RPMI7951 (cell line): ENCODE measurements around the gene MRGPRG. TPM values are rescaled to one million over a fixed set of nuclear protein-coding genes. Genes with fewer than 3 reads are reported as not detected.

ENCODE experiments used
- DNase-seq: peaks from one replicate; pipeline ENCODE4 v3.0.0-alpha.2; 2012; ENCODE audit warnings: low read depth
- total RNA-seq: library from RNA; depleted of rRNA; stranded (reverse); fragments of >200 nt; shearing (Covaris generic); gene quantifications from 2 replicates; pipeline ENCODE4 v1.2.3, GENCODE V29; 2014

MRGPRG gene
- total RNA-seq, 1 experiment from 2014 or later, result not detected

DNA sequence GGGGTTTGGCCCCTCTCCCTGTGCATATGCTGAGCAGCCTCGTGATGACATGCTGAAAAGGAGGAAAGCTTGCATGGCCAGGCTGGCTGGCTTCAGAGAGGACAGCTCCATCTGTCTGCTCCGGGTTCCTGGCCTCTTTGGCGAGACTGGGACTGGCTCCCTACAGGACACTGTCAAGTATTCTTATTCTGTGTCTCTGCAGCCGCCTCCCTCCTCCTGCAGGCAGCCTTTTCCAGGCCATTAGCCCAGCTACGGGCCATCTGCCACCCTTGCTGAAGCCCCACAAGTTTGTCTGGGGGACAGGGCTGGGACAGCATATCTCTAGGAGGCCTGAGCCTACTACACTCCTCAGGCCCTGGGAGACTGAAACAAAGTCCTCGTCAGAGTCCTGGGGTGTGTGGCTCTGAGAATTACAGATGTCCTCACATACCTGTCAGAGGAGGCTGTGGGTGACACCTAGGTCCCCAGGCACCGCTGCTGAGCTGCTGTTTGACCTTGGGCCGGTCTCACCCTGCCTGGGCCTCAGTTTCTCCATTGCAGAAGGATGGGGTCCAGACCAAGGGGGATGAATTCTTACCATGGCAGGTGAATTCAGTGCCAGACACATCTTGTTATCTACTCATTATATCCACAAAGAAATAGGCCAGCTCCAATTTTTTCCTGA is 11.0 kb downstream of the MRGPRG start:
- no peak for DNase-seq

DNA sequence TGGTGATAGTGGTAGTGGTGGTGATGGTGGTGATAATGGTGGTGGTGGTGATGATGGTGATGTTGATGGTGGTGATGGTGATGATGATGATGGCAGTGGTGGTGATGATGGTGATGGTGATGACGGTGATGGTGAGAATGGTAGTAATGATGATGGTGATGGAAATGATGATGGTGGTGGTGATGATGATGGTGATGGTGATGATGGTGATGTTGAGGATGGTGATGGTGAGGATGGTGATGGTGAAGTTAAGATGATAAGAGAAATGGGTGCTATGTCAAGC is 11.8 kb downstream of the MRGPRG start:
- no peak for DNase-seq

DNA sequence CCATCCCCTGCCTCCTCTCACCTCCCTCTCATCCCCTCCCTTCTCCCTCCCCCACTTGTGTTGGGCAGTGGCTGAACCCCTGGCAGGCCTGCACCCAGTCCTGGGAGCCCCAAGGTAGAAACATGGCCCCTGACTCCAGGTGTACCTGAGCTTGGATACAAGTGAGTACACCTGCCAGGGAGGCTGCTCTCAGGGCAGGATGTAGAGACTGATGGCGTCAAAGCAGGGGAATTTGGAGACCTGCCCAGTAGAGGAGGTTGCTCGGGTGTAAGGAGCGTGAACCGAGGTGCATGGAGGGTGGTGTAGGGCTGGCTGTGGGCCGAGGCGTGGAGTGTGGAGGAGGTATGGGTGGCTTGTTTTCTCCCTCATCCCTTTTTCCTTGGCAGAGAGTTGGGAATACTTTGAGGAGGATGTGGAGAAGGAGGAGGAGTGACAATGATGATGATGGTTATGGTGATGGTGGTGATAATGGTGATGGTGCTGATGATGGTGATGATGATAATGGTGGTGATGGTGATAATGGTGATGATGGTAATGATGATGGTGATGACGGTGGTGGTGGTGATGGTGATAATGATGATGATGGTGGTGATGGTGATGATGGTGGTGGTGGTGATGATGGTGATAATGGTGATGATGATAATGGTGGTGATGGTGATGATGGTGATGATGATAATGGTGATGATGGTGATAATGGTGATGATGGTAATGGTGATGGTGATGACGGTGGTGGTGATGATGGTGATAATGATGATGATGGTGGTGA is 12.3 kb downstream of the MRGPRG start:
- no peak for DNase-seq

DNA sequence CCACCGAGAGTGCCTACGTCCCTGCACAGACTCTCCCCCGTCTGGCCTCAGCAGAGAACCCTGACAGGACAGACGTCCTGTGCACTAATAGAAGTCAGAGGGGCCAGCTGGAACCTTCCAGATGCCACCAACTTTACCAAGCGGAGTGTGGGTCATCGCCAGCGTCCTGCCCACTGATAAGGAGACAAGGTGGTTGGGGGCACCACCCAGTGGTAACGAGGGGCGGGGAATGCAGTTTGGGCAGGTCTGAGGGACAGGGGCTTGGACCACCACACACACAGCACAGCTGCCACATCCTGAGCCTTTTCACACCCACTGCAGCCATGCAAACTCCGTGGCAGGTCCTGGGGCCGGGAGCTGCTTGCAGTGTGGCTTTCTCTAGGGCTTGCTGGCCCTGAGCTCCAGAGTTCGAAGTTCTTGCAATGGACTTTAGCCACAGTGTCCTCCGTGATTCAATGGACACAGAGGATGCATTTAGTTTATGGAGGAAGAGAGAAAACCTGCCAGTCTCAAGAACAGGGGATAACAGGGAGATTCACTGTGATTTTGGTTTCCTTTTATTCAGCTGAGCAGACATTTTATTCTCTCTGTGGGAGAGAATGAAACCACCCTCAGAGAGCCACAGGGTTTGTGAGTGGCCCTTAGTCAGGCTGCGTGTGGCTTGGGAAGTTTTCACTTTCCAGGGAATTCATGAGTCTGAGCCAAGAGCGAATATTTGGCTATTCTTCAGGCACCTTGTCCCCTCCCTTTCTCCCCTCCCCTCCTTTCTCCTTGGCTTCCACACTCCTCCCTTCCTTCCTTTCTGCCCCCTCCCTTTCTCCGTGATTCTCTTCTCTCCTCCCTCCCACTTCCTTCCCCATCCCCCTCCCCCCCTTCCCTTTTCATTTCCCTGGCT is 13.1 kb downstream of the MRGPRG start:
- peak; percentile 26 for DNase-seq

DNA sequence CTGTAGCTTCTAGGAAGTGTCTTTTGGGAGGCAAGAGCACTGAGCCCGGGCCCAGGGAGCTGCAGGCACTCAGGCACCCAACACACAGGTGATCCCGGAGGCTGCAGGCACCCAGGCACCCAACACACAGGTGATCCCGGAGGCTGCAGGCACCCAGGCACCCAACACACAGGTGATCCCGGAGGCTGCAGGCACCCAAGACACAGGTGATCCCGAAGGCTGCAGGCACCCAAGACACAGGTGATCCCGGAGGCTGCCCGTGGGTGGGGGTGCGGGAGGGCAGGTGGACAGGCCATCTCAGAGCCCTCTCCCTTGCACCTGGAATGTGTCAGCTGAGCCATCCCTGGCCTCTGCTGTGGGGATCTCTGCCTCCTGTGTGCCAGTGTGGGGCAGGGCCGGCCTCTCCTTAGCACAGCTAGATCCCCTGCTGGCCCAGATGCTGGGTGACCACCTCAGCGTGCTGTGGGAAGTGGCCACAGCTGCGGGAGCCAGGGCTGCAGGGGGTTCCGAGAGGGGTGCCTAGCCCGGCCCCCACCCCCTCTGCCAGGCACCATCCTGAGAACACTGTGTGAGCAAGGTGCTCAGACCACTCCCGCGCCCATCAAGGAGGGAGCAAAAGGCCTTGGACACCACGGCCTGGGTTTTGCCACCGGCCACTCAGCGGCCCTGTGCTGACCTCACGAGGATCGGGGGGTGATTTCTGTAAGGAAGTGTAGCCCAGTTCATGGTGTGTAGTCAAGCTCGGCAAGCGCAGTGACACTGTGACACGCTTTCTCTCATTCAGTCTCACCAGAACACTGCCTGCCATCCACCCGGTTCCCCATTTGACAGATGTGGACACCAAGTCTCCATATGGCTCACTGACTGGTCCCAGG is 14.2 kb downstream of the MRGPRG start:
- DNase-seq, result no peak

DNA sequence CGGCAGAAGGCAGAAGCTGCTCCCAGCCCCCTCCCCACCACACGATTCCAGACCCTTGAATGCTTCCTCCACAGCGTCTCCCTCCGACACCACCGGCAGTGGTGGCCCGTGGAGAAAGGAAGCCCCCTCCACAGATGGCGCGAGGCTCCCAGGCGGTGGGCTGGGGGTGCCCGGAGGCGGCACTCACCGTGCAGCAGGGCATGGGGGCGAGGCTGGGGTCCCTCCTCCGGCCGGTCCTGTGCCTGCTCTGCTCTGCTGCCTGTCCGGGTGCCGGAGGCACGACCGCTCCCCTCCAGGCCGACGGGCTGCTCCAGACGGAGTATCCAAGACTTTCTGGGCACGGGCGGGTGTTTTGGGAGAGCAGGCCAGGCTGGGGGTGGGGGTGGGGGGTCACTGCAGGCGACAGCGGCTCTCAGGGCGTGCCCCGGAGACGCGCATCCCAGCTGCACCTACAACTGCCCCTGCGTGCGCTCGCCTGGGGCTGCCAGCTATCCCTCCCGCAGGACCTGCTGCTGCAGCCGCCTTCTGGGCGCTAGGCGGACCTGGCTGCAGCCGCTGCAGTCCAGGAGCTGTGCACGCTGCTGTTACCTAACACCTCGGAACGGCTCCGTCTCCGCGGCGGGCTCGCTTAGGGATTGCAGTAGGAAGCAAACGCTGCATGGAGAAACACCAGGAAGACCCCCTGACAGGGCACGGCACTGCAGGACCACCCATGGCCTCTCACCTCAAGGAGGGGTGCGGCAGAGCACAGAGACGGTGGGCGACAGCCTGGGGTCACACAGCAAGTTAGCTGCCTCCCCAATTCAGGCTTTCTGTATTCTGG is 15.2 kb downstream of the MRGPRG start:
- DNase-seq, result peak; percentile 20

DNA sequence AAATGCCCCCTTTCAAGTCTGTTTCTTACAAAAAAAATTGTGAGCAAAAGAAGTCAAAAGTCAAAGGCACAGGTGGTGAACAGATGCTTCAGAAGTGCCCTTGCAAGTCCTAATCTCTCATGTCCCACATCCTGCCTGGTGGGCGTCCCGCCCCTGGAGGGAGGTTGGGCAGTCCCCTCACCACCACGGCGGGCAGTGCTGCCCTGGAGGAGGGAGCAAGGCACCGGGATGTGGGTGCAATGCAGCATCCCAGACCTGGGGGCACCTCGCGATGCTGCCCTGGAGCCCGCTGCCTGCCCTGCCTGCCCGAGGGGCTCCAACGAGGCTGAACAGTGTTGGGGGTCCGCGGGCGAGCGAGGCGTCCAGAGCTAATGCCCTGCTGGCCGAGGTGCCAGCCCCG is 15.9 kb downstream of the MRGPRG start:
- peak; percentile 59 for DNase-seq

DNA sequence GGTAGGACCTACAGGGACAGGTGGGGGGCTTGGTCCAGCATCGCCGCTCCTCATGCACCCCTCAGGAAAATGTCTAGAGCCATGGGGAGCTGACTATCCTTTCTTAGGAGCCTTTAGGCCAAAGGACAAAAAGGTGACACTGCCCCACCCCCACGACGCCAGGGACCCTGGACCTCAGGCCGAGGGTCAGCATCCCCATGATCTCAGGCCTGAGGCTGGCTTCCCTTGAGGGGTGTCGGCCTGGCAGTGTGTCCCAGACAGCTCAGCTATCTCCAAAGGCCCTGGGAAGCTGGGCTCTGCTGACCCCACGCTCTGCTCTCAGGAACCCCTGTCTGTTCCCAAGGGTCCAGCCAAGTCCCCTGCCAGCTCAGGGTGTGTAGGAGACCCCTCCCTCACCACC is 16.3 kb downstream of the MRGPRG start:
- DNase-seq, result no peak

DNA sequence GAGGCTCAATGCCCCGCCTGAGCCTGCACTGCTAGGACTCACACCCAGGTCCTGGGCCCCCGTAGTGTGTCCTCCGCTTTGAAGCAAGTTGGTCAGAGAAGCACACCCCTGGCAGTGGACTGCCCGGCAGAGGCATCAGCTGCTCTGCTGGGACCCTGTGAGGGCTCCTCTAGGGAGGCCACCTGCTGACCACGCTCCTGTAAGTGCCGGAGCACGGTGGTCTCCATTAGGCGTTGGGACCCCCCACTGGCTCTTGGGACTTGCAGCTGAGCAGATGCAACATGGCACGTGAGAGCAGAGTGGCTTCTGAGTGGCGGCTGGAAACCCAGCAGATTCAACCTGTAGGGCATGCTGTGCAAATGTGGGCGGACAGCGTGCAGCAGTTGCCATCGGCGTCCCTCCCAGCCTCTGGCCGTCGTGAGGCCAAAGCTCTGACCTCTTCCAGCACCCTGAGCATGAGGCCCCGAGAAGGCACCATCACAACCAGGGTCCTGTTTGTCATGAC is 16.9 kb downstream of the MRGPRG start:
- no peak for DNase-seq

DNA sequence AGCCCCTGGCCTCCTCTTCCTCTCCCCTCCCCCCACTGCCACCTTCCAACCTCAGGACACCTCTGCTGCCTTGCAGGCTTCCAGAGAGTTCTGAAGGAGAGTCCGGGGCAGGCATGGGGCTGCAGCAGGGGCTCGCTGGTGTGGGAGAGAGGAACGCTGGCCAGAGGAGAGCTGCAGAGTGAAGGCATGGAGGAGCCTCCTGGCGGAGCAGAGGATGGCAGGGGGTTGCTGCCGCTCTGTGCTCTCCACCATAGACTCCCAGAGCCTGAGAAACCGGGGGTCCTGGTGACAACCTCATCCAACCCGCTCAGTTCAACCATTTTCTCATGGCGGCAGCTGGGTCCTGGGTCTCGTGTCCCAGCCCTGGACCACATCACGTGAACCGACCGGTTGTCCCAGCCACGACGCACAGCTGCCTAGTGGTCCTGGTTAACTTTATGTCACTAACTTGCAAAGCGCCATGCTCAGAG is 17.5 kb downstream of the MRGPRG start:
- DNase-seq, result no peak

DNA sequence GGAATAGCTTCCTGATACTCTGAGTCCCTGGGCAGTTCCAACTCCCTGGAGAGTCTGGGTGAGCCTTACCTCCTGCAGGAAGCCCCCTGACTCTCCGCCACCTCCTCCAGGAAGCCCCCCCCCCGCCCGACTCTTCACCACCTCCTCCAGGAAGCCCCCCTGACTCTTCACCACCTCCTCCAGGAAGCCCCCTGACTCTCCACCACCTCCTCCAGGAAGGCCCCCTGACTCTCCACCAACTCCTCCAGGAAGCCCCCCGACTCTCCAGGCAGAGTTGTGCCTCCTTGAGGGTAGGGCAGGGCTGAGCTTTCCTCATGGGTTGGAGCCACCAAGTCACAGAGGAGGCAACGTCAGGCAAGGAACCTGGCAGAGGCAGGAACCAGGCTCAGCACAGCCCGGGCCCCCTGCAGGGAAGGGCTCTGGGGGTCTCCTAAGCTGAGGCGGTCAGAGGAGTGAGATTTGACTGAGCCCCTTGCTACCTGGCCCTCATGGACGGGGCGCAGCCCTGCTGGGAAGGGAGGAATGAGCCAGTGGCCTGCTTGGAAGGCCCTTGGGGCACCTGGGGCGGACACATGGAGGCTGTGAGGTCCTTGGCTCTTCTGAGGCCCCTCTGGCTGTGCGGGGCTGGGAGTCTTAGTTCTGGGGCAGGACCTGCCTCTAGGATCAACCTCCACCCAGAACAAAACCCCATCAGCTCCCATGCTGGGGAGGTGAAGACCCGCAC is 18.1 kb downstream of the MRGPRG start:
- no peak for DNase-seq

DNA sequence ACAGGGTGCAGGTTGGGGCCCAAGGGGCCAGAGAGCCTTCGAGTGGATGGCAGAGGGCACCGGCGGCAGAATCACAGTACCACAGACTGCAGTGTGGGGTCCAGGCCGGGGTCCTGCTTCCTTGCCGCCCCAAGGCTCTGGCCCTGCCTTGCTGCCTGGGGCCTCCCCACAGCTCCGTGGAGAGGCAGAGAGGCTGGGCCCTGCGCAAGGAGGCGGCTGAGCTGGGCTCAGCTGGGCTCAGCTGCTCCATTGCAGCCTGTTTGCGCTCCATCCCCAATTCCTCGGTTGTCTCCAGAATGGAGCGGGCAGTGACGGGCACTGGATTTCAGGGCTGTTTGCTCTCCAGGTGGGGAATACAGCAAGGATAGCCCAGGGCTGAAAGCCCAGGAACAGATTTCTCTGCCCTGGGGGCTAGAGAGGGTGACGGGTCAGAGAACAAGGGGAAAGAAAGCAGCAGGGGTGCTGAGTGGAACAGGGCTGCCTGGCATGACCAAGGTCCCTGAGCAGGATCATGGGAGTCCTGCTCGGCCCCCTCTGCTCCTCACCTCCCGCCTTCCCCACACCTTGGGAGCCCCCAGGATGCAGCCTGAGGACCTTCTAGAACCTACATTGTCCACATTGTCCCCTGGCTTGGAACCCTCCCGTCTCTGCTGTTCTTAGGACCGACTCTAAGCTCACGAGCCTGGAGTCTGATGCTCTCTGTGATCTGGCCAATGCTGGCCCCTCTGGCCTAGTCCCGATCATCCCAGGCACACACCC is 18.9 kb downstream of the MRGPRG start:
- no peak for DNase-seq

DNA sequence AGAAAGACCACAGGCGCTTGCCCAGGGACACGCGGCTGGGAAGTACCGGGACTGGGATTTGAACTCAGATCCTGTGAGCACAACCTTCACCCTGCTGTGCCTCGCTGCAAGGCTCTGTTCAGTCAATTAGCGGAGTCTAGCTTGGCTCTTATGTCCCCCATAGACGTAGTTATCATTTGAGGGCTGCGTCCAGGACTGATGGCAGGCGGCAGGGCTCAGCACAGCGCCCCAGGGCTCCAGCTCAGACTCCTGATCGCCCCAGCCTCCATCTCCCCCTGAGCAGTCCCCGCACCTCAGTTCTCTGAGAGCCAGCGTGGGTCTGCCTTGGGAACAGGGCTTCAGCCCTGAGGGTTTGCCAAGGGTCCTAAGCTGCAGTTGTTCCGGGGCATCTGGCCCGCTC is 19.8 kb downstream of the MRGPRG start:
- no peak for DNase-seq

DNA sequence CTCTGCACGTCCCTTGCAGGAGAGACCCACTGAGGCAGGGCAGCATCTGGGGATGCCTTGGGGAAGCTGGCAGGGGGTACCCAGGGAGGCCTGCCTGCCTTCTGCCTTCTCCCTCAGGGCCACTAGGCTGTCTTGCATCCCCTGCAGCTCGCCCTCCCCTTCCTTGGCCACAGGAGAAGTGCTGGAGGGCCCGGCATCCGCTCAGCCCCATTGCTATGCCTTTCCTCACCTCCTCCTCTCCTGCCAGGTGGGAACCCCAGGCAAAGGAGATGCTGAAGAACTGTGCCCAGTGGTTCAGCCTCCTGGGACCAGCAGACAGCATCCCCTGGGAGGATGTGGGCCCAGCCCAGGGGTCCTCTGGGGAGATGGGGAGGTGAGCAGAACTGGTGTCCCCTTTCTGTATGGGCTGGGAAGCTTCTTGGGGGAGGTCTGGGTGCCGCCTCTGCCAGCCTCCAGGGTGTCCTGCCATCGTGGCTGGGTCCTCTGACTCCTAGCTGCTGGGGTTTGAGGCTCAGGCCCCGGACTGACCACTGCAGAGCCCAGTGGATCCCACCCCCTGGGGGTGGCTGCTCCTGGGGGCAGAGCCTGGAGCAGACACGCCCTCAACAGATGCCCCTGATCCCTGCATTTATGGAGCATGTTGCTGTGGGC is 20.6 kb downstream of the MRGPRG start:
- DNase-seq, result no peak

DNA sequence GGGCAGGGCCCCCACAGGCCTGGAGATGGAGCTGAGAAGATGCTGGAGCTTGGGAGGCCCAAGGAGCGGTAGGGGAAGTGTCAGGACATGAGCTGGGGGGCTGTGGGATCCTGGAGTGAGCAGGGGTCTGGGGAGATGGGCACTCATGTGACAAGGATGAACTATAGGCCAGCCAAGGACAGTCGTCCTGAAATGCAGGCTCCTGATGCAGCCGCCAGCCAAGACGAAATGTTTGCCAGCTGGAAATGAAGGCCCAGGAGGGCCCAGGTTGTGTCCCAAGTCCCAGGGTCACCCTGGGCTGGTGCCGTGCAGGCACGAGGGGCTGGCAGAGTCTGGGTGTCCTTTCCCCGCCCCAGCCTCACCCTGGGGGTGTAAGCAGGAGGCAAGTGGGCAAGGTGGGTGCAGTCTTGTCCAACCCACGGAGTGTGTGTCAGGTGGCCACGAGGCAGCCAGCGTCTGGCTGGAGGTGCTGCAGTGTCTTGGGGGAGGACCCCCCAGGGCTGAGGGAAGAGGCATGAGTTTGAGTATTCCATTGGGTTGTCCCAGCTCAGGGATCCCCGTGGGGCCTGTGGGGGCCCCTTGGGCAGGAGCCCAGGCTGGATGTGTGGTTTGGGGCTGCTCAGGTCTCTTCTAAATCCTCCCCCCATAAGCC is 21.4 kb downstream of the MRGPRG start:
- no peak for DNase-seq

DNA sequence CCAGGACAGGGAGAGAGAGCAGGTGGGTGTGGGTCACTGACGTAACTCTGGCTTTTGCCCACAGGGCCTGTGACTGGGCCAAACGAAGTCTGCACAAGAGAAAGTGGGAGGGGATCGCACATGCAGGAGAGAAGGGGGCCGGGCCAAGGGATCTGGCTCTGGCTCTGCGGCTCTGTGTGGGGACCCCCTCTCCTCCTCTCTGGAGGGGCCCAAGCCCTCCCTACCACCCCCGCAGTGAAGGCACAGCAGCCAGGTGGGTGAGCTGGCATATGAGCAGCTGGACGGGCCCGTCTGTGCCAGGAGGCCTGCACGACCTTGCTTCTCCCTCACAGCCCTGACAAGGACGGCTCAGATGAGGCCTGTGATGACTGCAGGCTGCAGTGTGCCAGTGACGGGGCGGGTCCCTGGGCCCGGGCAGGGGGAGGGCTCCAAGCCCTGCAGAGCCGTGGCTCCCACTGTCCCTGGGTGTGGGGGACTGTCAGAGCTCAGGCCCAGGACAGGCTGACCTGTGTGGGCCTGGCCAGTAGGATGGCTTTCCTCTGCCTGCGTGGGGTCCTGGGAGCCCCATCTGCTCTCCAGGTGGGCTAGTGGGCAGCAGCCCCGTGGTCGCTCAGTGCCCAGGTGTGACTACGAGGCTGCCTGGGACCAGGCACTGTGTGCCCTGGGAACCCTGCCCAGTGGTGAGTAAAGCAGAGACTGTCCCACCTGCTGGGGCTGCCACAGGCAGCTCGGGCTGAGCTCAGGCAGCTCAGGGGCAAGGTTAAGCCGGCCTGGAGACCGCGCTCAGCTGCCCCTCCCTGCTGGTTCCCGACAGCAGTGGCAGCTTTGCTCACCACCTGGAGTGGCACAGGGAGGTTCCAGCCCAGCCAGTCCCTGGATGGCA is 22.2 kb downstream of the MRGPRG start:
- DNase-seq, result no peak
